Transverse colon (tissue), 3 donors: Measurements from ENCODE around the gene KCNJ2.

Experiments used
- EP300 ChIP-seq: sonication (generic); formaldehyde crosslinking; IDR thresholded peaks from one replicate; pipeline ENCODE4 v1.6.1; 2017; ENCODE audit warnings: antibody characterized with exemption, low read depth
- POLR2A ChIP-seq: fragments of 450-650 bp; IDR thresholded peaks from one replicate; pipeline ENCODE4 v1.6.1; 2016; ENCODE audit warnings: antibody characterized with exemption, mild to moderate bottlenecking, moderate library complexity
- TF ChIP-seq, protein P1 (sequence below), 5 experiments: fragments of 200-600 bp in 3 of 5; fragments of 450-650 bp in 2 of 5; sonication (generic) in 3 of 5; IDR thresholded peaks; 1 replicate in 2 of 5; 2 replicates in 3 of 5; pipeline ENCODE4 v1.5.1; 2016 to 2017; ENCODE audit warnings: antibody characterized with exemption in 5 of 5, inconsistent platforms in 3 of 5, mild to moderate bottlenecking in 2 of 5, moderate library complexity in 1 of 5

DNA sequence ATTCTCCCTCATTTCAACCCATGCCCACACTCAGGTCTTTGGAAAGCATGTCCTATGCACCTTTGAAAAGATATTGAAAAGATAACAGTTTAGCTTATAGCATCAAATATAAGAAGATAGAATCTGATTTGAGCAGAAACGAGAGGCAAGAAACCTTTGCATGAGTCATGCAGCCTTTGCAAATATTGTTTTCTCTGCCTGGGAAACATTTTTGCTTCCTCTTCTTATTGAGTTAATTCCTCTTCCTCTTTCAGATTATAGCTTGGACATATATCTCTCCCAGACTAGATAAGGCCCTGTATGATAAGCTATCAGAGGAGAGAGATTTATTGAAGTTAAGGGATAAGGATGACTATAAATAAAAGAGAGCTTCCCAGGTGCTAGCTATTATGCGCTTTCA lies 46.1 kb upstream of the KCNJ2 start:
- TF ChIP-seq EP300 (no peak), POLR2A (no peak)
- TF ChIP-seq, protein P1, sequence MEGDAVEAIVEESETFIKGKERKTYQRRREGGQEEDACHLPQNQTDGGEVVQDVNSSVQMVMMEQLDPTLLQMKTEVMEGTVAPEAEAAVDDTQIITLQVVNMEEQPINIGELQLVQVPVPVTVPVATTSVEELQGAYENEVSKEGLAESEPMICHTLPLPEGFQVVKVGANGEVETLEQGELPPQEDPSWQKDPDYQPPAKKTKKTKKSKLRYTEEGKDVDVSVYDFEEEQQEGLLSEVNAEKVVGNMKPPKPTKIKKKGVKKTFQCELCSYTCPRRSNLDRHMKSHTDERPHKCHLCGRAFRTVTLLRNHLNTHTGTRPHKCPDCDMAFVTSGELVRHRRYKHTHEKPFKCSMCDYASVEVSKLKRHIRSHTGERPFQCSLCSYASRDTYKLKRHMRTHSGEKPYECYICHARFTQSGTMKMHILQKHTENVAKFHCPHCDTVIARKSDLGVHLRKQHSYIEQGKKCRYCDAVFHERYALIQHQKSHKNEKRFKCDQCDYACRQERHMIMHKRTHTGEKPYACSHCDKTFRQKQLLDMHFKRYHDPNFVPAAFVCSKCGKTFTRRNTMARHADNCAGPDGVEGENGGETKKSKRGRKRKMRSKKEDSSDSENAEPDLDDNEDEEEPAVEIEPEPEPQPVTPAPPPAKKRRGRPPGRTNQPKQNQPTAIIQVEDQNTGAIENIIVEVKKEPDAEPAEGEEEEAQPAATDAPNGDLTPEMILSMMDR (IDR thresholded peaks at IDR 0.05): no peak
